ENCODE measurements around the gene VSIG10L2.
A peak's percentile ranks its signal among the peaks of the same experiment; 100 is the strongest.

The VSIG10L2 gene

GRCh38 chr11:125922156-125922555 is 23.7 kb upstream of the VSIG10L2 start:
- DNase-seq (ENCODE audit: extremely low spot score): no peak
- CTCF ChIA-PET: interaction anchor here (1.2 to 5.5 kb wide), 9 partner anchors 10 to 558 kb away, joined by 3 to 69 read pairs (median 5); partner anchors contain the start of gene PUS3
- TF ChIP-seq CTCF (IDR thresholded peaks at IDR 0.05; ENCODE audit: control extremely low read depth, extremely low read depth, low read depth, missing control alignments): no peak
- POLR2A ChIA-PET: no interaction called here

GRCh38 chr11:125923012-125923579 is 22.7 kb upstream of the VSIG10L2 start:
- ChIA-PET POLR2A (no interaction called here), CTCF (interaction anchor here (1.0 to 5.5 kb wide), 13 partner anchors 9 to 557 kb away, joined by 3 to 69 read pairs (median 4); no protein-coding TSS in a partner anchor)
- DNase-seq (ENCODE audit: extremely low spot score): peak; percentile 73
- TF ChIP-seq CTCF (IDR thresholded peaks at IDR 0.05; ENCODE audit: control extremely low read depth, extremely low read depth, low read depth, missing control alignments): peak; percentile 84

- ChIA-PET CTCF (interaction anchor here (1.0 to 5.5 kb wide), 12 partner anchors 10 to 557 kb away, joined by 3 to 69 read pairs (median 4); no protein-coding TSS in a partner anchor), POLR2A (no interaction called here)
- no peak for TF ChIP-seq CTCF (IDR thresholded peaks at IDR 0.05; ENCODE audit: control extremely low read depth, extremely low read depth, low read depth, missing control alignments)
Measured at GRCh38 chr11:125923633-125924032, 22.2 kb upstream of the VSIG10L2 start.

GRCh38 chr11:125924384-125925007 is 21.3 kb upstream of the VSIG10L2 start:
- POLR2A ChIA-PET: no interaction called here
- TF ChIP-seq CTCF (IDR thresholded peaks at IDR 0.05; ENCODE audit: control extremely low read depth, extremely low read depth, low read depth, missing control alignments): no peak
- CTCF ChIA-PET: interaction anchor here (1.0 to 5.5 kb wide), 7 partner anchors 10 to 556 kb away, joined by 3 to 69 read pairs (median 4); no protein-coding TSS in a partner anchor
- no peak for DNase-seq (ENCODE audit: extremely low spot score)

More at GRCh38 chr11:125923633-125924032, 22.2 kb upstream of the VSIG10L2 start:
- no peak for DNase-seq (ENCODE audit: extremely low spot score)

GRCh38 chr11:125925247-125925740 is 20.6 kb upstream of the VSIG10L2 start:
- DNase-seq (ENCODE audit: extremely low spot score): no peak
- ChIA-PET POLR2A (no interaction called here), CTCF (interaction anchor here (1.0 to 5.5 kb wide), 6 partner anchors 8 to 555 kb away, joined by 3 to 69 read pairs (median 4); no protein-coding TSS in a partner anchor)
- TF ChIP-seq CTCF (IDR thresholded peaks at IDR 0.05; ENCODE audit: control extremely low read depth, extremely low read depth, low read depth, missing control alignments): no peak

- TF ChIP-seq CTCF (IDR thresholded peaks at IDR 0.05; ENCODE audit: control extremely low read depth, extremely low read depth, low read depth, missing control alignments): no peak
- ChIA-PET POLR2A (no interaction called here), CTCF (interaction anchor here (1.0 to 5.5 kb wide), 6 partner anchors 9 to 555 kb away, joined by 3 to 69 read pairs (median 4); no protein-coding TSS in a partner anchor)
- no peak for DNase-seq (ENCODE audit: extremely low spot score)
Measured at GRCh38 chr11:125925804-125926203, 20.0 kb upstream of the VSIG10L2 start.

All from GM10248 (cell line).